Measurements from ENCODE around the gene FGD3.

Gene FGD3

GRCh38 chr9:93035106-93035660 is 87.9 kb downstream of the FGD3 start:
- no peak for DNase-seq

- DNase-seq, result no peak
Measured at GRCh38 chr9:93035821-93036351, 88.6 kb downstream of the FGD3 start.

DNA sequence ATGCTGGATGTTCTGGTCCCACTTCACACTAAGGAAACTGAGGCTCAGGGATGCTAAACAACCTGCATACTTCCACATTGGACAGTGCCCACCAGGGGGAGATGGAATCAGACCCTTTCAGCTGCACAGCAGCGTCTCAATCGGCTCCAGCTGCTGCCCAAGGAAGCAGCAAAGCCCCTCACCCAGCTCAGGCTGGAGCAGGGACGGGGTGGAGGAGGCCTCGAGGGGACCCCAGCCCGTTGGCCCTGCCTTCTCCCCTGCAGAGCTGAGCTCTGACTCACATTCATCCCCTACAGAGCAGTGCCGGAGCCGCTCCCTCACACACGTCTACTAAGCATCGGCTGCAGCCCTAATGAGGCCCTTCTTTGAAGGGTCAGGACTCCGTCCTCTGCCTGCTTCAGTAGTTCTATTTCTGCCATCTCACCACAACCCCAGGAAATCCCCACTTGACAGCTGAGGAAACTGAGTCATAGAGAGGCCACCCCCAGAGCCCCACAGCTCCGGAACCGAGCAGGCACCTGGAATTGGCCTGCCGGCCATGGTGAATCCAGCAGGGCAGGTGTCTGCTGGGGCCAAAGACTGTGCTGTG is 89.7 kb downstream of the FGD3 start:
- DNase-seq, result no peak

GRCh38 chr9:93037476-93037971 is 90.2 kb downstream of the FGD3 start:
- no peak for DNase-seq

- DNase-seq, result no peak
Measured at GRCh38 chr9:93038918-93039317, 91.6 kb downstream of the FGD3 start.

DNA sequence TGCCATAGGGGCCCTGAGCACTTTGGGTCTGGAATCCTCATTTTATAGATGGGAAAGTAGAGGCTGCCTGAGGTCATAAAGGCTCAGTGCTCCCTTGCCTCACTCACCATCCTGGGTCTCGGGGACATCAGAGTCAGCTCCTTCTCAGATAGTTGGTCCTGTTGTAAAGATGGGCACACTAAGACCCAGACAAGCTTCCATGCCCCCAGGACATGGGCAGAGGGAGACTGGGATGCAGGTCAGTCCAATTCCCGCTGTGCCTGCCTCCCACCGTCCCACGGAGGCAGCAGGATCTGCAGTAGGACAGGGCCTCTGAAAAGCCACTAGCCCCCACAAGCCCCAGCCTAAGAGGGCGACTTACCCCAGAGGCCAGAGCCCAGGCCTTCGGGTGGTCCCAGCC is 92.1 kb downstream of the FGD3 start:
- no peak for DNase-seq

GRCh38 chr9:93039976-93040375 is 92.7 kb downstream of the FGD3 start:
- DNase-seq, result no peak

- no peak for DNase-seq
Measured at GRCh38 chr9:93040409-93040808, 93.1 kb downstream of the FGD3 start.

- no peak for DNase-seq
Measured at GRCh38 chr9:93041108-93041802, 93.9 kb downstream of the FGD3 start.

DNA sequence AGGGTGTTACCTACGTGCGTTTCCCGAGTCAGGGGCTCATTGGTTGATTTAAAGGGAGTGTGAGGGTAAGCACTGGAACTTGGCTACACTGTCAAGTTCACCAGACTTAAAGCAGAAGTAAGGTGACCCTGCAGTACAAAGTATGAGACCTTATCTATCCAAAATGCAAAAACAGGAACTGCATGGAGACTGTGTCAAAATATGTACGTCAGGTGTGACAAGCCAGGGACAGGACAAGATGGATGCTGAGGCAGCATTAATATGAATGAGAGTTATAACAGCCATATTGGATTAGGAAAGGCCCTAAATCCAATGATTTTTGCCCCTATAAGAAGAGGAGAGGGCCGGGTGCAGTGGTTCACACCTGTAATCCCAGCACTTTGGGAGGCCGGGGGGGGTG is 95.8 kb downstream of the FGD3 start:
- no peak for DNase-seq

DNA sequence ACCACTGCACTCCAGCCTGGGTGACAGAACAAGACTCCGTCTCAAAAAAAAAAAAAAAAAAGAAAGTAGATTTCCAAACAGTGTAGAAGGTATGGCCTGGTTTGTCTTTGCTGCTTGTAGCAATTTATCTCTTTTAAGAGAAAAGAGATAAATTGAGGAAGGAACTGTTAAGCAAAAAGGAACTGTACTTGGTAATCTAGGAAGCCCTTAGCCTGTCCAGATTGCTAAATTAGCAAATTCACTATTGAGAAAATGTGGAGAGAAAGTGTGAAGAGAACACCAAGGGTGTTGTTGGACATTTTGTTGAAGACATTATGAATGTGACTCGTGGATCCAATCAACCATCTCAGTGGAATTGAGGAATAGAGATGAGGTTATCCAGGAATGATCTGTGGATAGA is 98.2 kb downstream of the FGD3 start:
- no peak for DNase-seq

DNA sequence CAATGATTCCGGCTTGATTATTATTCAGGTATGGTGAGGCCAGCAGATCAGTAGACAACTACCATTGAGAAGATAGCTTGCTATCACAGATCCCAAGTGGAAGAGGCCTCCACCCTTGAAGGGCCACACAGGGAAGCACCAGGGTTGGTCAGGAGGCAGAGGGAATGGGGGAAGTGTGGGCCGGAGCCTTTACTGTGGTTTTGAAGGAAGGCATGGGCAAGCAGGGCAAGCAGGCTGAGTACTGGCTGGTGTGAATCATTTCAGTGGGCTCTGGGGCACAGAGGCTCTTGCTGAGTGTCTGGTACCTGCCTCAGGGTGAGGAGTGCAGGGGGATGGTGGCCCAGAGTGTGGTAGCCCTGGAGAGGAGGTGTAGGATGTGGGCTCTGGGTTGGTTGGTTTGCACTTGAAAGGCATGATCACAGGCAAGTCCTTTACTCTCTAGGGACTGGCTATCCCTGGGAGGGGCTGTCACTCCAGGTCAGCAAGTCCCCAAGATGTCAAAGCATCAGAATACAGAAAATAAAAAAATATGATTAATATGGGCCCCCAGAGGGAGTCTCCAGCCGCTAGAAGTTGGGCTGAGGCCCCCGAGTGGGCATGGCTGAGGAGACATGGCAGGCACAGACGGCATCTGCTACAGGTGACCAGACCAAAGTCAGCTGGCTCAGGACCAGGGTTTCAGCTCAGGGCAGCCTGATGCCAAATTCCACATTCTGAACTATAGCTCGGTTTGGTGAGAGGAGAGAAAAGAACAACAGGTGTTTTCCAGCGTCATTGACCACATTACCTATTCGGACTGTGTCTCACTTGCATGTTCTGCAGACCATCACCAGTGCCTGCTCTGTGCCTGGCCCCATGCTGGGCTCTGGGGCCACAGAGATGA is 101.5 kb downstream of the FGD3 start:
- DNase-seq, result no peak

GRCh38 chr9:93049491-93049890 is 102.2 kb downstream of the FGD3 start:
- DNase-seq, result no peak

- no peak for DNase-seq
Measured at GRCh38 chr9:93050231-93050630, 102.9 kb downstream of the FGD3 start.

- no peak for DNase-seq
Measured at GRCh38 chr9:93051680-93052089, 104.4 kb downstream of the FGD3 start.

DNA sequence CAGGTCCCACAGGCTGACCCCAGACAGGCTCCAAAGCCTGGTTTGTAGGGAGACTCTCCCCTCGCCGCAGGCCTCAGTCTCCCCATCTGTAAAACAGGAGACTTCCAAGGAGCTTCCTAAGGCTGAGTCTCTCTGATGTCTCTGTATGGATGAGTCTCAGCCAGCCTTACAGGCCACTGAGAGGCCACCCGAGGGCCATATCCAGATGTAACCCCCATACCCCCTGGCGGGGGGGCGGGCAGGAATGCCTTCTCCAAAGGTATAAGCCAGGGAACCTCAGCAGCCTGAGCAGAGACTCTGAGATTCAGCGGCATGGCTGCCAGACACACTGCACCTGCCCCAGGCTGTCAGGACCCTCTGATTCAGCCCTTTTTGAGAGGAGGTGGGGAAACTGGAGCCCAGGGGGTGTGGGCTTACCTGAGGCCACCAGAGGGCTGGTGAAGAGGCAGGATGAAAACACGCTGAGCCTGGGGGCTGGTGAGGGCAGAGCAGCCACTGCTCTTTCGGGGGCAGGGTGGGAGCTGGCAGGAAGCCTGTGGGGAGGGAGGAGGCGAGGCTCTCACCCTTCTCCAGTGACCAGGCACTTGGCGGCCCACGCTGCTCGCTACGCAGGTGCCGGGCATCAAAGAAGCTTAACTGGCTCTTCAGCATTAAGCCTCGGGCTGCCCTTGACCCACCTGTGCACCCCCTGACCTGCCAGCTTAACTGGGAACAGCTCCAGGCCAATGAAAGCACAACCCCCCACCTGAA is 105.6 kb downstream of the FGD3 start:
- DNase-seq, result no peak

DNA sequence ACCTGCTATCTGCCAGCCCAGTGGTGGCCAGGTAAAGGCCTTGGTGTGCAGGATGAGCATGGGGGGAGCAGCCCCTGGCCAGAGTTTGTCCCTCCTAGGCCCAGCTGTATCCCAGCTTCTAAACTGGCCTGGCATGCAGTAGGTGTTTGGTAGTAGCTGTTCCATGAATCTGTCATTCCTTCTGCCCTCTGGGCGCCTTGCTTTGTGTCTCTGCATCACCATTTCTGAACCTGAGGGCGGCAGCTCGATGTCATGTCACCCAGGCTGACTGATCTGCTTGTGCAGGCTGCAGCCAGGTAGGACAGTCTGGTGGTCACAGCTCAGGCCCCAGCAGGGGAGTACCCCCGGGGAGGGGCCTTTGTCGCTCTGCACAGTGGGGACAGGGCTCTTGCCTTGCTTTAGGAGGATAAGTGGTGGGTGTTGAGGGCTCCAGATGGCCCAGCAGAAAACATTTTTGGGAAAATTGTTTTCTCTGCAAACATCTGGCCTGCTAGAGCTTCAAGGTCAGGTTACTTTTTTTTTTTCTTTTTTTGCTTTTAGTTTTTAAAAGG is 106.5 kb downstream of the FGD3 start:
- DNase-seq, result no peak

GRCh38 chr9:93054758-93055704 is 107.7 kb downstream of the FGD3 start:
- no peak for DNase-seq

- DNase-seq, result no peak
Measured at GRCh38 chr9:93057042-93057702, 109.8 kb downstream of the FGD3 start.

DNA sequence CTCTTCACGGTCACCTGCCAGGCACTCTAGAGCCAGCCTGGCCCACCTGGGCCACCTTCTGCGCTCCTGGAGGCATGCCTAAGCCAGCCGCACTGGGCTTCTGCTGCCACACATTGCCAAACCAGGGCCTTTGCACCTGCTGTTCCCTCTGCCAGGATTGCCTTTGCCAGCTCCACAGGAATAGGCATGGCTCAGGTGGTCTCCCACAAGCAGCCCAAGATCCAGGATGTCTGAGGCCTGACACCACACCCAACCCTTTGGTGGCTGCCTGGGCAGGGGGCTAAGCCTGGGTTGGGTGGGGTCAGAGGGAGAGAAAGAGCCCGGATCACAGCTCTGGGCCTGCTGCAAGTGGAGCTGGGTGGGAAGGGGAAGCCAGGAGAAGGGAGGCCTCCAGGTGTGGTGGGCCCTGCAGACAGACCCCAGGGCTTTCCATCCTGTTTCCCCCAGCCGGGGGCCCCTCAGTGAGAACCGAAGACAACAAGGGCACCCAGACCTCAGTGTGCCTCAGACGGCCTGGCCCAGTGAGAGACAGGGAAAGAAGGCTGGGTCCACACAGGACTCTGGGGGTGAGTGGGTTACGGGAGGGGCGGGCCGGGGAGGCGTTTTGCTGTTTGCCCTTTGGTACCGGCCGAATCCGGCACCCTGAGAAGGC is 110.5 kb downstream of the FGD3 start:
- no peak for DNase-seq
